Gastroesophageal sphincter (tissue), 3 donors: ENCODE measurements around the gene CTR9.

Experiments used
- POLR2A ChIP-seq, 2 donors: fragments of 450-650 bp; IDR thresholded peaks; one replicate each; pipeline ENCODE4 v1.6.1; 2017; ENCODE audit warnings: antibody characterized with exemption in 2 of 2, mild to moderate bottlenecking in 2 of 2, moderate library complexity in 1 of 2
- POLR2AphosphoS5 ChIP-seq: sonication (generic); formaldehyde crosslinking; IDR thresholded peaks from one replicate; pipeline ENCODE4 v1.6.1; 2017; ENCODE audit warnings: antibody characterized with exemption
- TF ChIP-seq, protein P1 (sequence below), 4 experiments: fragments of 200-600 bp in 2 of 4; fragments of 450-650 bp in 2 of 4; sonication (generic) in 1 of 4; IDR thresholded peaks; one replicate each; pipeline ENCODE4 v1.5.1; 2017 to 2019; ENCODE audit warnings: antibody characterized with exemption in 4 of 4, mild to moderate bottlenecking in 2 of 4, moderate library complexity in 2 of 4

DNA sequence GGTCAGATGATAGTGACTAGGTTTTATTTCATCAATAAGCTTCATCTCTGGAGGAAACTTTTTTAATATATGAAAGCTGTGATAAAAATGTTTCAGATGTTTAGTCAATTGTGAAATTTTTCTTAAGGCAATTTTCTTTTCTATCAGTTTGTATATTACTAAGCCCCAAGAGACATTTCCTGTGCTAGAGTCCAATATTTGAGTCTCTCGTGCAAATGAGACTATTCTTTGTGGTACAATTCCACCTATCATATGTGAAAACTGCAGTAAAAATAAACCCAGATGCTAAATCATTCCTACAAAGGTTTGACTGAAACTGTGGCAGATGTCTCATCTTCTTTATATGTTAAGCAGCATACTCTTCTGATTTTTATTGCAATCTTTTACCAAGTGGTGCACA lies 28.0 kb downstream of the CTR9 start:
- TF ChIP-seq, protein P1, sequence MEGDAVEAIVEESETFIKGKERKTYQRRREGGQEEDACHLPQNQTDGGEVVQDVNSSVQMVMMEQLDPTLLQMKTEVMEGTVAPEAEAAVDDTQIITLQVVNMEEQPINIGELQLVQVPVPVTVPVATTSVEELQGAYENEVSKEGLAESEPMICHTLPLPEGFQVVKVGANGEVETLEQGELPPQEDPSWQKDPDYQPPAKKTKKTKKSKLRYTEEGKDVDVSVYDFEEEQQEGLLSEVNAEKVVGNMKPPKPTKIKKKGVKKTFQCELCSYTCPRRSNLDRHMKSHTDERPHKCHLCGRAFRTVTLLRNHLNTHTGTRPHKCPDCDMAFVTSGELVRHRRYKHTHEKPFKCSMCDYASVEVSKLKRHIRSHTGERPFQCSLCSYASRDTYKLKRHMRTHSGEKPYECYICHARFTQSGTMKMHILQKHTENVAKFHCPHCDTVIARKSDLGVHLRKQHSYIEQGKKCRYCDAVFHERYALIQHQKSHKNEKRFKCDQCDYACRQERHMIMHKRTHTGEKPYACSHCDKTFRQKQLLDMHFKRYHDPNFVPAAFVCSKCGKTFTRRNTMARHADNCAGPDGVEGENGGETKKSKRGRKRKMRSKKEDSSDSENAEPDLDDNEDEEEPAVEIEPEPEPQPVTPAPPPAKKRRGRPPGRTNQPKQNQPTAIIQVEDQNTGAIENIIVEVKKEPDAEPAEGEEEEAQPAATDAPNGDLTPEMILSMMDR (IDR thresholded peaks at IDR 0.05), result no peak
- TF ChIP-seq POLR2A (IDR thresholded peaks at IDR 0.05) (no peak), POLR2AphosphoS5 (no peak)
